A549 treated with RU486 at 1 μM for 4 hours (cell line): ENCODE measurements around the gene NETO1. TPM values are rescaled to one million over a fixed set of nuclear protein-coding genes. Genes with fewer than 3 reads are reported as not detected.

Experiments used
- total RNA-seq: library from RNA; stranded (reverse); fragments of 200-300 nt; extraction: Qiagen RNA extraction; gene quantifications from 5 replicates; pipeline ENCODE4 v1.2.3, GENCODE V29; 2022; ENCODE audit warnings: low read depth

Gene NETO1, protein sequence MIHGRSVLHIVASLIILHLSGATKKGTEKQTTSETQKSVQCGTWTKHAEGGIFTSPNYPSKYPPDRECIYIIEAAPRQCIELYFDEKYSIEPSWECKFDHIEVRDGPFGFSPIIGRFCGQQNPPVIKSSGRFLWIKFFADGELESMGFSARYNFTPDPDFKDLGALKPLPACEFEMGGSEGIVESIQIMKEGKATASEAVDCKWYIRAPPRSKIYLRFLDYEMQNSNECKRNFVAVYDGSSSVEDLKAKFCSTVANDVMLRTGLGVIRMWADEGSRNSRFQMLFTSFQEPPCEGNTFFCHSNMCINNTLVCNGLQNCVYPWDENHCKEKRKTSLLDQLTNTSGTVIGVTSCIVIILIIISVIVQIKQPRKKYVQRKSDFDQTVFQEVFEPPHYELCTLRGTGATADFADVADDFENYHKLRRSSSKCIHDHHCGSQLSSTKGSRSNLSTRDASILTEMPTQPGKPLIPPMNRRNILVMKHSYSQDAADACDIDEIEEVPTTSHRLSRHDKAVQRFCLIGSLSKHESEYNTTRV
- not detected in 5 replicates for total RNA-seq

GRCh38 chr18:72867746-72868584 lies at the start of gene NETO1:
NETO1 (minus strand) TSS chr18:72867987; CDS start chr18:72867291, 696 bp downstream.

